ENCODE data around the gene KCNQ2.

DNA sequence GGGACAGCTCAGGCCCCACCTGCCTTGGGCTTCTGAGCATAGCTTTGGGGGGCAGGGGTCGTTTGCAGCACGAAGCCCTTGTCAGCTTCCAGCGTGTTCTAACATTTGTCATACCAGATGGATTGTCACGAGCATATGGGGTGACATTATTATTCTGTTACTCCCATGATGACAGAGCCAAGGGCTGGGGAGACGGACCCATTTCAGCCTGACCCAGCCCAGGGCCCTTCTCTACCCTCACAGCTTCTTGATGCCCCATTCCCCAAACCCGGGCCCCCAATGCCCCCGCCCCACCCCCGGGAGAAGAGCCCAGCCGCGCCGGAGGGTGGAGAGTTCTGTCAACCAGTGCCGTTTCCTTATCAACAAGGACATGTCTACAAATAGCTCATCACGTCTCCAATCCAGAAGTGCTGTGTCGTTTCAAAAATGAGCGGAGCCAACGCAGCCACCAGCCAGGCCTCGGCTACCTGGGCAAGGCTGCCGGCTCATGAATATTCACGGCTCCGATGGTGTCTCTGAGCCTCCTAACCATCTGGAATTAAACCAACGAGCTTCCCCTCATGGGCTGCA, 101.8 kb downstream of the KCNQ2 start:
- TF ChIP-seq, protein P1, sequence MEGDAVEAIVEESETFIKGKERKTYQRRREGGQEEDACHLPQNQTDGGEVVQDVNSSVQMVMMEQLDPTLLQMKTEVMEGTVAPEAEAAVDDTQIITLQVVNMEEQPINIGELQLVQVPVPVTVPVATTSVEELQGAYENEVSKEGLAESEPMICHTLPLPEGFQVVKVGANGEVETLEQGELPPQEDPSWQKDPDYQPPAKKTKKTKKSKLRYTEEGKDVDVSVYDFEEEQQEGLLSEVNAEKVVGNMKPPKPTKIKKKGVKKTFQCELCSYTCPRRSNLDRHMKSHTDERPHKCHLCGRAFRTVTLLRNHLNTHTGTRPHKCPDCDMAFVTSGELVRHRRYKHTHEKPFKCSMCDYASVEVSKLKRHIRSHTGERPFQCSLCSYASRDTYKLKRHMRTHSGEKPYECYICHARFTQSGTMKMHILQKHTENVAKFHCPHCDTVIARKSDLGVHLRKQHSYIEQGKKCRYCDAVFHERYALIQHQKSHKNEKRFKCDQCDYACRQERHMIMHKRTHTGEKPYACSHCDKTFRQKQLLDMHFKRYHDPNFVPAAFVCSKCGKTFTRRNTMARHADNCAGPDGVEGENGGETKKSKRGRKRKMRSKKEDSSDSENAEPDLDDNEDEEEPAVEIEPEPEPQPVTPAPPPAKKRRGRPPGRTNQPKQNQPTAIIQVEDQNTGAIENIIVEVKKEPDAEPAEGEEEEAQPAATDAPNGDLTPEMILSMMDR (conservative IDR thresholded peaks at IDR 0.05) = no peak
- TF ChIP-seq ZFX (IDR thresholded peaks at IDR 0.05) = no peak
